GM12878 (cell line): ENCODE results near the gene TRPM5. TPM values are rescaled to one million over a fixed set of nuclear protein-coding genes. Genes with fewer than 3 reads are reported as not detected.

Experiments used
- ATAC-seq: fragments of 200-7000 bp; cut with Tn5 transposase; 3 replicates; pipeline ENCODE4 v1.9.1; 2020; ENCODE audit warnings: mild to moderate bottlenecking, moderate library complexity
- BruUV-seq: library from RNA; stranded (reverse); fragments of 400-500 nt; replicated peaks from 2 replicates; lab custom pipeline; 2021; lab: Mats Ljungman, UMichigan
- CTCF ChIA-PET: fragments of 300-600 bp; sonication (Branson Sonifier 250); formaldehyde crosslinking; extraction: SDS; loops from one replicate; lab custom pipeline; 2021; ENCODE audit warnings: inconsistent platforms; lab: Yijun Ruan, JAX
- POLR2A ChIA-PET: fragments of 350-600 bp; formaldehyde crosslinking; extraction: SDS; loops from one replicate; lab custom pipeline; 2021; ENCODE audit warnings: inconsistent platforms; lab: Charles Lee
- RAD21 ChIA-PET: fragments of 300-600 bp; sonication (Branson Sonifier 250); formaldehyde crosslinking; loops from one replicate; lab custom pipeline; 2023; ENCODE audit warnings: antibody characterized with exemption; ENCODE audit not compliant: unreplicated experiment; lab: Charles Lee
- SMC1A ChIA-PET: fragments of 300-600 bp; sonication (Branson Sonifier 250); formaldehyde crosslinking; loops from one replicate; lab custom pipeline; 2023; ENCODE audit not compliant: unreplicated experiment, uncharacterized antibody; lab: Charles Lee
- DNase-seq: peaks from one replicate; pipeline ENCODE4 v3.0.0-alpha.2; 2011; ENCODE audit warnings: low read depth, low spot score
- FAIRE-seq: peaks from 3 replicates; lab custom pipeline; 2011; peaks lifted over from hg19 to GRCh38; lab: Jason Lieb, UNC
- H2AFZ ChIP-seq: 2 replicates; pipeline ENCODE4 v1.6.0; 2011; ENCODE audit warnings: low read depth, low read length, control low read depth; ENCODE audit not compliant: control insufficient read depth
- H3K27ac ChIP-seq: 2 replicates; pipeline ENCODE4 v1.5.1; 2011; ENCODE audit warnings: control low read depth; ENCODE audit not compliant: control insufficient read depth, insufficient read depth
- H3K27me3 ChIP-seq, 2 experiments: replicated peaks in 1 of 2; 2 replicates each; pipeline versions ENCODE4 v1.6.0 to v1.6.1; 2011; ENCODE audit warnings: low read length in 1 of 2; ENCODE audit not compliant: control insufficient read depth in 2 of 2, insufficient read depth in 2 of 2
- H3K36me3 ChIP-seq, 2 experiments: 2 replicates each; pipeline ENCODE4 v1.5.1; 2011; ENCODE audit warnings: low read length in 1 of 2; ENCODE audit not compliant: control insufficient read depth in 2 of 2, insufficient read depth in 2 of 2
- H3K4me1 ChIP-seq: 2 replicates; pipeline ENCODE4 v1.6.1; 2011; ENCODE audit warnings: mild to moderate bottlenecking, low read length, moderate library complexity, mixed read lengths; ENCODE audit not compliant: control insufficient read depth, insufficient read depth
- H3K4me2 ChIP-seq: 2 replicates; pipeline ENCODE4 v1.6.0; 2011; ENCODE audit warnings: control low read depth; ENCODE audit not compliant: control insufficient read depth, insufficient read depth
- H3K4me3 ChIP-seq: fragments of 200-600 bp; sonication (generic); 2 replicates; pipeline ENCODE4 v1.5.1; 2016
- H3K79me2 ChIP-seq: 2 replicates; pipeline ENCODE4 v1.6.0; 2011; ENCODE audit warnings: low read length; ENCODE audit not compliant: control insufficient read depth, insufficient read depth
- H3K9ac ChIP-seq: 2 replicates; pipeline ENCODE4 v1.8.0; 2011; ENCODE audit warnings: low read length, control low read depth, mixed read lengths; ENCODE audit not compliant: control insufficient read depth, insufficient read depth
- H3K9me3 ChIP-seq: replicated peaks from 3 replicates; pipeline ENCODE4 v1.5.1; 2011; ENCODE audit warnings: mild to moderate bottlenecking, low read length; ENCODE audit not compliant: control insufficient read depth, insufficient read depth
- H4K20me1 ChIP-seq: 2 replicates; pipeline ENCODE4 v1.6.0; 2011; ENCODE audit not compliant: control insufficient read depth, insufficient read depth
- ASH2L ChIP-seq: fragments of 300-600, 200-600 bp; sonication (generic); IDR thresholded peaks from 2 replicates; pipeline ENCODE4 v1.6.1; 2017; ENCODE audit warnings: low read depth, mild to moderate bottlenecking, borderline replicate concordance
- DPF2 ChIP-seq: fragments of 450-650 bp; IDR thresholded peaks from 2 replicates; pipeline ENCODE4 v1.6.1; 2017; ENCODE audit warnings: mild to moderate bottlenecking
- FOS ChIP-seq: IDR thresholded peaks from 3 replicates; pipeline ENCODE4 v1.6.1; 2011; ENCODE audit warnings: borderline replicate concordance; ENCODE audit not compliant: insufficient read length; ENCODE audit errors: extremely low read depth
- HCFC1 ChIP-seq: fragments of 150-350 bp; IDR thresholded peaks from 2 replicates; pipeline ENCODE4 v1.6.1; 2014; ENCODE audit warnings: low read length
- IKZF1 ChIP-seq: fragments of 450-650 bp; conservative IDR thresholded peaks from 2 replicates; pipeline ENCODE4 v1.6.1; 2017; ENCODE audit warnings: antibody characterized with exemption, mild to moderate bottlenecking
- LARP7 ChIP-seq: fragments of 450-650 bp; IDR thresholded peaks from 2 replicates; pipeline ENCODE4 v1.6.1; 2017; ENCODE audit warnings: mild to moderate bottlenecking
- SIX5 ChIP-seq: IDR thresholded peaks from 2 replicates; pipeline ENCODE4 v1.6.1; 2011; ENCODE audit warnings: mild to moderate bottlenecking, low read depth, low read length, moderate library complexity; ENCODE audit not compliant: severe bottlenecking
- ZSCAN29 ChIP-seq: fragments of 450-650 bp; IDR thresholded peaks from 2 replicates; pipeline ENCODE4 v1.6.1; 2017; ENCODE audit warnings: mild to moderate bottlenecking, moderate library complexity
- WGBS: methylation state at CpG from one replicate; pipeline ENCODE4 v1.1.6; 2016; ENCODE audit warnings: low lambda C conversion rate; ENCODE audit not compliant: insufficient replicate concordance, insufficient coverage; ENCODE audit errors: missing lambda C conversion rate; 5-methylcytosine and 5-hydroxymethylcytosine counted together
- in situ Hi-C: fragments of 300-500 bp; cut with MboI; formaldehyde crosslinking; loops from 9 replicates; pipeline ENCODE4 v1.14.3; 2018; ENCODE audit warnings: mixed read lengths
- intact Hi-C: fragments of 100-400 bp; cut with micrococcal nuclease; formaldehyde crosslinking; loops from one replicate; pipeline ENCODE4 v1.14.2; 2022; ENCODE audit not compliant: unreplicated experiment
- polyA plus RNA-seq, 11 experiments: library from polyadenylated mRNA; depleted of rRNA in 4 of 11; unstranded in 6 of 11; stranded (reverse) in 5 of 11; fragments of >200 nt; fragmentation: Nextera tagmentation in 4 of 11; fragmentation: Illumina TruSeq in 1 of 11; extraction: Ambion mirVana in 4 of 11; extraction: Trizol in 1 of 11; gene quantifications; 1 replicate in 1 of 11; 2 replicates in 10 of 11; pipeline versions ENCODE4 v1.2.1 to v1.2.3, GENCODE V29; 2011 to 2016; ENCODE audit warnings: inconsistent platforms in 2 of 11, missing spikeins in 2 of 11, low read depth in 1 of 11
- total RNA-seq, 4 experiments: library from RNA; depleted of rRNA in 3 of 4; stranded (reverse); fragments of >200 nt in 3 of 4; fragmentation: Illumina TruSeq in 1 of 4; extraction: Trizol in 1 of 4; gene quantifications; 2 replicates each; pipeline versions ENCODE4 v1.2.1 to v1.2.3, GENCODE V29; 2013 to 2021
- TF ChIP-seq, protein P1 (sequence below): IDR thresholded peaks from 2 replicates; pipeline ENCODE4 v1.6.1; 2011; ENCODE audit warnings: low read depth, low read length, improper control_type of control experiment, borderline replicate concordance
- TF ChIP-seq, protein P2 (sequence below): fragments of 150-350 bp; IDR thresholded peaks from 2 replicates; pipeline ENCODE4 v1.6.1; 2016; ENCODE audit warnings: low read depth, low read length

The TRPM5 gene
- total and polyA plus RNA-seq, 10 of the 15 experiments (the other 5 are each of a cell fraction or from before 2014, with no cell fraction given): not detected

DNA sequence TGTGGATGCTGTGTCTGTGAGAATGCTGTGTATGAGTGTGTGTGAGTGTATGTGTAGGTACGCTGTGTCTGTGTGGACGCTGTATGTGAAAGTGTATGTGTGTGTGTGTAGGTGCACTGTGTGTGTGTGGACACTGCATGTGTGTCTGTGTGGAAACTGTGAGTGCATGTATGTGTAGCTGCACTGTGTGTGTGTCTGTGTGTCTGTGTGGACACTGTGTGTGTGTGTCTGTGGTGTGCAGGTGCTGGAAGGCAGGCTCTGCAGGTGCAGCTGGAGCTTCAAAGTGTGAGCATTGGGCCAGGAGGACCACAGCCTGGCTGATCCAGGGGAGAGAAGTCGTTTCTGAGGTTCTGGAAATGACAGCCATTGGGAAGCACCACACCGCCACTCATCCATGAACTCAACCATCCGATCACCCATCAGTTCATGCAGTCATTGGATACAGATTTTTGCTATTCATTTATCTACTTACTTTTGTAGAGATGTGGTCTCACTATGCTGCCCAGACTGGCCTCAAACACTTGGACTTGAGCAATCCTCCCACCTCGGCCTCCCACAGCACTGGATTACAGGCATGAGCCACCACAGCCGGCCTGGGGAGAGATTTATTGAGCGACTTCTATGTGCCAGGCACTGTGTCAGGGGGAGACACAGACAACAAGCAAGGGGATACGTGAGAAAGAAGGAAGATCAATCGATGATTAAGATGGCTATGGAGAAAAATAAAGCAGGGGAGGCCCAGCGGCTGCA, 9.6 kb downstream of the TRPM5 start:
- SMC1A ChIA-PET: no interaction called here
- CTCF ChIA-PET: no interaction called here
- ATAC-seq (no peak), DNase-seq (no peak), FAIRE-seq (no peak)
- no peaks in the 10 kb centered on the region for H3K27me3 ChIP-seq
- intact Hi-C loops: no loop called here
- TF ChIP-seq, protein P1, sequence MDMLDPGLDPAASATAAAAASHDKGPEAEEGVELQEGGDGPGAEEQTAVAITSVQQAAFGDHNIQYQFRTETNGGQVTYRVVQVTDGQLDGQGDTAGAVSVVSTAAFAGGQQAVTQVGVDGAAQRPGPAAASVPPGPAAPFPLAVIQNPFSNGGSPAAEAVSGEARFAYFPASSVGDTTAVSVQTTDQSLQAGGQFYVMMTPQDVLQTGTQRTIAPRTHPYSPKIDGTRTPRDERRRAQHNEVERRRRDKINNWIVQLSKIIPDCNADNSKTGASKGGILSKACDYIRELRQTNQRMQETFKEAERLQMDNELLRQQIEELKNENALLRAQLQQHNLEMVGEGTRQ: no peak
- TF ChIP-seq FOS (no peak), HCFC1 (no peak), ZSCAN29 (no peak), IKZF1 (no peak), ASH2L (no peak), LARP7 (no peak), SIX5 (no peak), DPF2 (no peak)
- TF ChIP-seq, protein P2, sequence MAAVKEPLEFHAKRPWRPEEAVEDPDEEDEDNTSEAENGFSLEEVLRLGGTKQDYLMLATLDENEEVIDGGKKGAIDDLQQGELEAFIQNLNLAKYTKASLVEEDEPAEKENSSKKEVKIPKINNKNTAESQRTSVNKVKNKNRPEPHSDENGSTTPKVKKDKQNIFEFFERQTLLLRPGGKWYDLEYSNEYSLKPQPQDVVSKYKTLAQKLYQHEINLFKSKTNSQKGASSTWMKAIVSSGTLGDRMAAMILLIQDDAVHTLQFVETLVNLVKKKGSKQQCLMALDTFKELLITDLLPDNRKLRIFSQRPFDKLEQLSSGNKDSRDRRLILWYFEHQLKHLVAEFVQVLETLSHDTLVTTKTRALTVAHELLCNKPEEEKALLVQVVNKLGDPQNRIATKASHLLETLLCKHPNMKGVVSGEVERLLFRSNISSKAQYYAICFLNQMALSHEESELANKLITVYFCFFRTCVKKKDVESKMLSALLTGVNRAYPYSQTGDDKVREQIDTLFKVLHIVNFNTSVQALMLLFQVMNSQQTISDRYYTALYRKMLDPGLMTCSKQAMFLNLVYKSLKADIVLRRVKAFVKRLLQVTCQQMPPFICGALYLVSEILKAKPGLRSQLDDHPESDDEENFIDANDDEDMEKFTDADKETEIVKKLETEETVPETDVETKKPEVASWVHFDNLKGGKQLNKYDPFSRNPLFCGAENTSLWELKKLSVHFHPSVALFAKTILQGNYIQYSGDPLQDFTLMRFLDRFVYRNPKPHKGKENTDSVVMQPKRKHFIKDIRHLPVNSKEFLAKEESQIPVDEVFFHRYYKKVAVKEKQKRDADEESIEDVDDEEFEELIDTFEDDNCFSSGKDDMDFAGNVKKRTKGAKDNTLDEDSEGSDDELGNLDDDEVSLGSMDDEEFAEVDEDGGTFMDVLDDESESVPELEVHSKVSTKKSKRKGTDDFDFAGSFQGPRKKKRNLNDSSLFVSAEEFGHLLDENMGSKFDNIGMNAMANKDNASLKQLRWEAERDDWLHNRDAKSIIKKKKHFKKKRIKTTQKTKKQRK: no peak
- H3K4me1 ChIP-seq: no peaks in the 10 kb centered on the region
- no peak overlapping the region for H3K9ac ChIP-seq
- BruUV-seq: no TSS peak
- 36% methylated on average over 11 of the region's 11 CpGs for WGBS
- no peaks in the 10 kb centered on the region for H3K36me3 ChIP-seq
- H3K79me2 ChIP-seq: no peaks in the 10 kb centered on the region
- H3K4me3 ChIP-seq: no peak overlapping the region
- in situ Hi-C loops: no loop called here
- no peak overlapping the region for H2AFZ ChIP-seq
- H3K4me2 ChIP-seq: no peak overlapping the region
- no peaks in the 10 kb centered on the region for H4K20me1 ChIP-seq
- no peaks in the 10 kb centered on the region; the same call in 2 of the 3 replicates for H3K9me3 ChIP-seq
- POLR2A ChIA-PET: no interaction called here
- RAD21 ChIA-PET: no interaction called here
- no peak overlapping the region for H3K27ac ChIP-seq
